ENCODE results near the gene CELF2.
"Not testable (repeated sequence)": the region's sequence is repeated elsewhere in the genome, so short reads cannot be mapped to it uniquely, and the experiment has no call there.

CELF2 gene

GRCh38 chr10:11017570-11018431 lies at the start of gene CELF2:
Gene CELF2, plus strand, starts transcription at chr10:11017872. Its CDS starts 218 bp downstream, at chr10:11018090.
- peak; percentile 7 to 12 for DNase-seq (ENCODE audit: low read depth in 2 of 2, low spot score in 1 of 2)

- DNase-seq (ENCODE audit: low read depth in 2 of 2, low spot score in 1 of 2): no peak
Measured at GRCh38 chr10:10968257-10968588, 49.4 kb upstream of the CELF2 start.

GRCh38 chr10:10973310-10973709 lies 44.4 kb upstream of the CELF2 start:
- no peak for DNase-seq (ENCODE audit: low read depth in 2 of 2, low spot score in 1 of 2)

- DNase-seq (ENCODE audit: low read depth in 2 of 2, low spot score in 1 of 2): no peak
Measured at GRCh38 chr10:10975647-10976046, 42.0 kb upstream of the CELF2 start.

GRCh38 chr10:10976652-10977051 lies 41.0 kb upstream of the CELF2 start:
- no peak for DNase-seq (ENCODE audit: low read depth in 2 of 2, low spot score in 1 of 2)

GRCh38 chr10:10977226-10977956 lies 40.3 kb upstream of the CELF2 start:
- no peak for DNase-seq (ENCODE audit: low read depth in 2 of 2, low spot score in 1 of 2)

- DNase-seq (ENCODE audit: low read depth in 2 of 2, low spot score in 1 of 2): no peak
Measured at GRCh38 chr10:10977978-10978377, 39.7 kb upstream of the CELF2 start.

- DNase-seq (ENCODE audit: low read depth in 2 of 2, low spot score in 1 of 2): no peak
Measured at GRCh38 chr10:10985361-10985760, 32.3 kb upstream of the CELF2 start.

GRCh38 chr10:10986606-10987005 lies 31.1 kb upstream of the CELF2 start:
- DNase-seq (ENCODE audit: low read depth in 2 of 2, low spot score in 1 of 2): no peak

- no peak for DNase-seq (ENCODE audit: low read depth in 2 of 2, low spot score in 1 of 2)
Measured at GRCh38 chr10:10987111-10987510, 30.6 kb upstream of the CELF2 start.

GRCh38 chr10:10989669-10990068 lies 28.0 kb upstream of the CELF2 start:
- DNase-seq (ENCODE audit: low read depth in 2 of 2, low spot score in 1 of 2): no peak

GRCh38 chr10:10991144-10991543 lies 26.5 kb upstream of the CELF2 start:
- no peak for DNase-seq (ENCODE audit: low read depth in 2 of 2, low spot score in 1 of 2)

GRCh38 chr10:10992072-10992471 lies 25.6 kb upstream of the CELF2 start:
- no peak for DNase-seq (ENCODE audit: low read depth in 2 of 2, low spot score in 1 of 2)

- no peak for DNase-seq (ENCODE audit: low read depth in 2 of 2, low spot score in 1 of 2)
Measured at GRCh38 chr10:10992961-10993714, 24.5 kb upstream of the CELF2 start.

GRCh38 chr10:10993785-10994184 lies 23.9 kb upstream of the CELF2 start:
- no peak for DNase-seq (ENCODE audit: low read depth in 2 of 2, low spot score in 1 of 2)

- no peak for DNase-seq (ENCODE audit: low read depth in 2 of 2, low spot score in 1 of 2)
Measured at GRCh38 chr10:10994360-10994759, 23.3 kb upstream of the CELF2 start.

GRCh38 chr10:10995120-10995519 lies 22.6 kb upstream of the CELF2 start:
- DNase-seq (ENCODE audit: low read depth in 2 of 2, low spot score in 1 of 2): no peak

GRCh38 chr10:10996966-10997620 lies 20.6 kb upstream of the CELF2 start:
- no peak for DNase-seq (ENCODE audit: low read depth in 2 of 2, low spot score in 1 of 2)

GRCh38 chr10:10999501-10999900 lies 18.2 kb upstream of the CELF2 start:
- not testable (repeated sequence) for DNase-seq (ENCODE audit: low read depth in 2 of 2, low spot score in 1 of 2)

- no peak for DNase-seq (ENCODE audit: low read depth in 2 of 2, low spot score in 1 of 2)
Measured at GRCh38 chr10:11002485-11002884, 15.2 kb upstream of the CELF2 start.

- DNase-seq (ENCODE audit: low read depth in 2 of 2, low spot score in 1 of 2): no peak
Measured at GRCh38 chr10:11002916-11003315, 14.8 kb upstream of the CELF2 start.

All from stimulated activated CD8-positive, alpha-beta memory T cell treated with anti-CD3 and anti-CD28 coated beads, Interleukin-4, amount 100 ng/mL, for 4 hours (primary cell).